GM18502 (cell line): Measurements from ENCODE around the gene TMEM80.
"Not testable (repeated sequence)": the region's sequence is repeated elsewhere in the genome, so short reads cannot be mapped to it uniquely, and the experiment has no call there.

ENCODE experiments used
- ATAC-seq: cut with Tn5 transposase; IDR thresholded peaks from one replicate; pipeline ENCODE4 v1.9.1; 2021; ENCODE audit warnings: mild to moderate bottlenecking; ENCODE audit not compliant: unreplicated experiment, poor library complexity

The TMEM80 gene

DNA sequence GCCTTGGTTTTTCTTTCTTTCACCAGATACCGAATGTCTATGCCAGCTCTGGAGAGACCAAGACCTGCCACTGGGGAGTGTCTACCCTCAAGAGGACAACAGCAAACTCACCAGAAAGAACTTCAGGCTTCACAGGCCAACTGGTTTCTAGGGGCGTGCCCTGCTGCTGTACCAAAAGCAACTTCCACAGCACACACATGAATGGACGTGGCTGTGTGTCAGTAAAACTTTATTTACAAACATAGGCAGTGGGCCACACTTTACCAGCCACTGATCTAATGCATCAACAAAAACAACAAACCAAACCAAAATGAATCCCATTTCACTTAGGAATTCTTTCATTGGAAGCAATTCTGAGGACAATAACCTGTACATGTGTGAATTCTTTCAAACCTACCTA lies 17.3 kb upstream of the TMEM80 start:
- no peak for ATAC-seq

DNA sequence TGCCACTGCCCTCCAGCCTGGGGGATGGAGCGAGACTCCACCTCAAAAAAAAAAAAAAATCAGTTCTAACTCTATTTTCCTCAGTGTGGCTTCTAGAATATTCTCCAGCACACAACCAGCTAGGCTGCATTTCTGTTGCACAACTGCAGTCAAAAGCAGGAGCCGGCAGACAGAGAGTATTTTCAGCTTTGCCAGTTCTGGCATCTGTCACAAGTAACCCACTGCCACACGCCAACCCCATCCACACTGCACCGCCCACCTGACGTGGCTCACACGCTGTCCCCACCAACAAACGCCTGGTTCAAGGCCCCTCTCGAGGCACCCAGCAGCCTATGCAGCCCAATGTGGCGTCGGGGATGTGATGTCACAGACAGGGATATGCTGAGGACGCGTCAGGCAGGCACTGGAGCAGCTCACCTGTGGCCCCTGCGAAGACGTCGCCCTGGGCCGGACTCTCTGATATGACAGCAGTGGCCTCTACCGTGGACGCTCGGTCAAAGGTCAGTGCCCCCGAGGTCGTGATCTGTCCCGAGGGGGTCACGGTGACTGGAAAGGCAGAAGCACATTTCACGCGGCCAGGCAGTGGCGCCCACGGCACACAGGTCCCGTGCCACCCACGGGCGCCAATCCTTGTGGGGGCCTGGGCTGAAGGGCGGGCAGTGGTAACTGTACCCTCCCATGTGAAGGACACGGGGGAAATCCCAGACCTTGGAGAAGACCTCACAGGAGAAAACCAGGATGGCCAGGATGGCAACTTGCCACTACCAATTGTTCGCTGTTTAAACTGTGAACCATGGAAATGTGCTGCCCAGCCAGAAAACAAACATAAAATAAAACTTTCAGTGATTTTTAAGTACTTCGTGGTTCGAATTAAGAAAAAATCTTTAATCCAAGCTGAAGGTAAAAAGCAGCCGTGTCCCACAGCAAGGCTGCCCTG lies 16.1 kb upstream of the TMEM80 start:
- no peak for ATAC-seq

DNA sequence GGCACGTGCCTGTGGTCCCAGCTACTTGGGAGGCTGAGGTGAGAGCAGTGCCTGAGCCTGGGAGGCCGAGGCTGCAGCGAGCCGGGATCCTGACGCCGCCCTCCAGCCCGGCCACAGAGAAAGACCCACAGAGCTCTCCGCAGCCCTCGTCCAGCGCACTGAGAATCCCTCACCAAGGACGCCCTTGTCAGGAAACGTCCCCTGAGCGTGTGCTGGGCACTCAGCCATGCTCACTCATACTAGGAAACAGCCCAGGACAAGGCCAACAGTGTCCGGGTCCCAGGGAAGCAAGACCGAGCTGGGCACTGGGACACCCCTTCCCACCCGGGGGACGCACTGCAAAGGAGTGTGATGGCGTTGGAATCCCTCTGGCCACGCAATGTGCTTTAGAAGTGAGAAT lies 15.1 kb upstream of the TMEM80 start:
- ATAC-seq, result no peak

DNA sequence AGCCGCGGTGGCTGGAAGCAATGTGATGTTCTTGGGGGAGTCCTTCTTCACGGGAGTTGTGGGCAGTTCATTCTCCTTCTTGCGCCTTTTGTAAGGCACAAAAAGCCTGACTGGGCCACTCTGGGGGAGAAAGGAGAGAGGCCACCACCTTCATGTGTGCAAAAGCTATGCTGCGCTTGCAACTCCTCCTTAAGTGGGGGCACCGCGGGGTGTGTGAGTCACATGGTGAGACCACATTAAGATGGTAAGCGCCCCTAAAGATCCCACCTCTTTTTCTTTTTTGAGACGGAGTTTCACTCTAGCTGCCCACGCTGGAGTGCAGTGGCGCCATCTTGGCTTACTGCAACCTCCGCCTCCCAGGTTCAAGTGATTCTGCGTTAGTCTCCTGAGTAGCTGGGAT lies 14.6 kb upstream of the TMEM80 start:
- no peak for ATAC-seq

DNA sequence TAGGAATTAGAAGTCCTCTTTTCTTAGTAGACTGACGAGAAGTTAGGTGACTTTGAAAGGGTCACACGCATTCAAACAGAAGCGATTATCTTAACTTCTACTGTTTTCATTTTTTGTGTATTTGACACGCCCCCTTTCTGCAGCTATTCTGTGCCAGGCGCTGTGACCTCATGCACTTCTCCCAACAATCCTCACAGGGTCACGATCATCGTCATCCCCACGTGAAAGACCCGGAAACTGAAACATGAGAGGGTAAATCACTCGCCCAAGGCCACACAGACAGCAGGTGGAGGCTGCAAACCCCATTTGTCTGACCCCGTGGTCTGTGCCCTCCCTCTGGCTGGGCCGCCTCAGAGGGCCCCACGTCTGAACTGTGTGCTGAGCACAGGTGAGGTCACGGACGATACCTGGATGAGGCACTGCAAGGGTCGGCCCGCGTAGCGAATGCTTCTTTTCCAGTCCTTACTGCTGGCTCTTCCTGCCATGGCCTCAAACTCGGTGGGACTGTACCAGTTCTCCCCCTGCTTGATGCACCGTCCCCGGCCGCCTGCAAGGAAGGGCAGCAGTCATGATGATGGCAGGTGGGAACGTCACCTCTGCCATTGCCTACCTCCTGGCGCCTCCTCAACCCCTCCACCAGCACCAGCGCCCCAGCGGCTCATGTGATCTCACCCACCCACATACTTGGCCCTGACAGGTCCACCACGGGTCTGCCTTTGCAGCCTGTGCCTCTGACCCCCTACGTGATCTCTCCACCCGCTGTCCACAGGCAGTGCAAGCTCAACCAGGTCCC lies 9.0 kb upstream of the TMEM80 start:
- ATAC-seq, result no peak

DNA sequence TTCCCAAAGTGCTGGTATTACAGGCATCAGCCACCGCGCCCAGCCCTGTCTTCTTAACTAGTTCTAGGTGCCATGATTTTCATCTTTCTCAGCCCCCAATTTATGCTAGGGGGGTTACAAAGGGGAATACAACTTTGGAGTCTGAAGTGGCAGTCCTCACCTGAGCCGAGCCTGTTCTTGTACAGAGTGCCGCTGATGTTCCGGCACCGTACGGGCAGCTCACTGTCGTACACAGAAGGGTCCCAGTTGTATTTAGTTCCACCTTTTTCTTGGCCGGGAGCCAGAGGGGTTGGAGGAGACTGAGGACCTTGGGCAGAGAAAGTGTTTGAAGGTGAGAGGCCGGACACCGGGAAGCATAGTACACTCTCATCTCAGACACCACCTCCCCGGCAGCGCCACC lies 7.9 kb upstream of the TMEM80 start:
- no peak for ATAC-seq

DNA sequence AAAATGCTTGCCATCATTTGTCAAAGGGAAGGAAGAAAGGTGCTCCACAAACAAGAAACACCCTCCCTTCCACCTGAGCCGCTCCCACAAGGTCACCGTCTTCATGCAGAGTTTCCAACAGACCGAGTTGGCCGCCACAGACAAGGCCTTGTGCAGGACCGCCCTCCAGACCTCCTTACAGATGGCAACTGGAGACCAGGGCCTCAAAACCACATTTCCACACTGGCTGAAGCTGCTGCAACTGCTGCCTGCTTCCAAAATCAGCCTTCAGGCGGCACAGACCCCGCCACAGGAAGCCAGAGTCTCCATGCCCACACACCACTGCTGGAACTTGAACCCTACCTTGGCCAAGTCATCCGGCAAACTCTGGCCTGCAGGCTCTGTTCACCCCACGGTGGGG lies 6.9 kb upstream of the TMEM80 start:
- no peak for ATAC-seq

DNA sequence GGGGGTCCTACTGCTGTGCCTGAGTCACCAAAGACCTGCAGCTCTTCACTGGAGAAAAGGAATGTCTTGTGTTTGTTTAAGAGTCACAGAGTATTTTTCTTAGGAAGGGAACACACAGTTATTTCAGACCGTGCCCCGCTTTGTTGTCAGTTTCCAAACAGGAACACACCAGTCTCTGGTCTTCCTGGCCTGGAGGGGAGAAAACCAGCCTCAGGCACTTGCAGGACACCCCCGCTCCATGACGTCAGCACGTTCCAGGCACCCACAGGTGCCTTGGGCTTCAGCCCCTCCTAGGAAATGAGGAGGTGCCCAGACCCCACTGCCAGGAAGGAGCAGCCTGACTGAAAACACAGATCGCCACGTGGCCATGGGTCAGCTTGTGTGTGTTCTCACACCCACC lies 6.0 kb upstream of the TMEM80 start:
- no peak for ATAC-seq

DNA sequence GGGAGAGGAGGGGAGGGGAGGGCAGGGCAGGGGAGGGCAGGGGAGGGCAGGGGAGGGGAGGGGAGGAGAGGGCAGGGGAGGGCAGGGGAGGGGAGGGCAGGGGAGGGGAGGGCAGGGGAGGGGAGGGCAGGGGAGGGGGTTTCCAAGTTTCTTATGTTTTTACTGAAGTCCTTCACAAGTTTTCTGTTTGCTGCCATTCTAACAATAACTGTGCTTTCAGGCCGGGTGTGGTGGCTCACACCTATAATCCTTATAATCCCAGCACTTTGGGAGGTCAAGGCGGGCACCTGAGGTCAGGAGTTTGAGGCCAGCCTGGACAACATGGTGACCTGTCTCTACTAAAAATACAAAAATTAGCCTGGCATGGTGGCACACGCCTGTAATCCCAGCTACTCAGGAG lies 5.4 kb upstream of the TMEM80 start:
- ATAC-seq, result not testable (repeated sequence)

DNA sequence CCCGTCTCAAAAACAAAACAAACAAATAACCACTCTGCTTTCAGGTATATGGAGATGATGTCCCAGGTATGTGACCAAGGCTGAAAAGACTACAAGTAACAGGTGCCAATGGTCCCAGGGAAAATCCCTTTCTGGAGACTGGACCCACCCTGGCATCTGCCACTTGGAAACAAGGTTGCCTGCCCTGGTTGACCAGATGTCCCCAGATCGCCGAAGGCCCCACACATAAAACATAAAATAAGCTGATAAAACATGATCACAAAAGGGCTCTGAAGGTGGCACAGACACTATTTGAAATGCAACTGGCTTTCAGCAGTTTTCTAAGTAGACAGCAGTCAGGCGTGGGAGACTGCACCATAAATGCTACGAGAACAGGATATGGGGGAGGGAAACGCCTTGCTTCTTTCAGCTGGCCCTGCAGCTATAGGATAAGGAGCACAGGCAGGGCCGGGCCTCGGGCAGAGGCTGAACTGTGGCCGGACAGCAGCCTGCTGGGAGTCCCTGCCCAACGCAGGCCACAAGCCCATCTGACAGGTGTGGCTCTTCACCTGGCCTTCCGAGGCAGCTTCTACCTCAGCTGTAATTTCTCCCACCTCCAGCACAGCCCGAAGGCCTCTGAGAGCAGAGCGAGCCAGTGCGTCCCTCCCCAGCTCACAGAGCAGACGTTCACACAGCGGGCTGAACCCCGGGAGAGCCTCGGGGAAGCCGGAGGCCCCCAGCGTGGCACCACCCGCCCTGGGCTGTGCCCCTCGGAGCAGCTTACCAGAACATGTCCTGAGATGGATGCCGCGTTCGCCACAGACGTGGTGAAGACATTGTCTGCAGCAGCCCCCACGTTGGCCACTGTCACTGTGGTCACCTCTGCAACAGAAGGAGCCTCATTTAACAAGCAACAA lies 4.6 kb upstream of the TMEM80 start:
- ATAC-seq, result no peak

DNA sequence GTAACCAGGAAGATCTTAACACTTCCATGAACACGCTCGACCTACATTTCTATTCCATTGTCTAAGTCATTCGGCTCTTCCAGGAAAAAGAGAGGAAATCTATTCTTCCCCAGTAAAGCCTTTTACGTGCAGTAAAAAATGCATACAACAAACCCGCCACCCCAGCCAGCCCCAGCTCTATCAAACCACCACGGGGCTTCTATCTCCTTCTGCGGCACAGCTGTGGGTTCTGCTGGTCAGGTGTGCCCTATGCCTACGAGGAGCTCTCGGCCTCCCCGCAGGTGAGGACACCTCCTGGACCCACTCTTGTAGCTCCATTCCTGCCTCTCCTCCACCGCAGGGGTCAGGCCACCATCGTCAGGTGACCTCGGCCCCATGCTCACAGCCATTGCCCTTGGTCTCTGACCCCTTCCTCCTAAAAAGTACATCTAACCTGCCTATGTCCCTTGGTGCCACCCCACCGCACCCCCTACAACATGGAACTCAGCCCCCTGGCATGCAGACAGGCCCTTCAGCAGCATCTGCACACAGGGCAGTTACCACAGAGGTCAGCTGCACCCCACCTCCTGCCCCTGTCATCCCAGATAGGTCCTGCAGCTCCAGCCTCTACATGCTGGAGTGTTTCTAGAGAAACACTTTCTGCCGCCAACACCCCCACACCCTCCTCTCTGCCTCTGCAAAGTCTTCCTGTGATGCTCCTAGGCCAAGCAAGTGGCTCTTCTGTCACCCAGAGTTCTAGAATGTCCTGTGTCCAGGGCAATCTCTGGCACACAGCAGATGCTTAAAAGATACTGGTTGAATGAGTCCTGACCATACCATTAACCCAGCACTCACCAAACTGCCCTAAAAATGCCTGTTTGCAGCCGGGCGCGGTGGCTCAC lies 3.7 kb upstream of the TMEM80 start:
- no peak for ATAC-seq

DNA sequence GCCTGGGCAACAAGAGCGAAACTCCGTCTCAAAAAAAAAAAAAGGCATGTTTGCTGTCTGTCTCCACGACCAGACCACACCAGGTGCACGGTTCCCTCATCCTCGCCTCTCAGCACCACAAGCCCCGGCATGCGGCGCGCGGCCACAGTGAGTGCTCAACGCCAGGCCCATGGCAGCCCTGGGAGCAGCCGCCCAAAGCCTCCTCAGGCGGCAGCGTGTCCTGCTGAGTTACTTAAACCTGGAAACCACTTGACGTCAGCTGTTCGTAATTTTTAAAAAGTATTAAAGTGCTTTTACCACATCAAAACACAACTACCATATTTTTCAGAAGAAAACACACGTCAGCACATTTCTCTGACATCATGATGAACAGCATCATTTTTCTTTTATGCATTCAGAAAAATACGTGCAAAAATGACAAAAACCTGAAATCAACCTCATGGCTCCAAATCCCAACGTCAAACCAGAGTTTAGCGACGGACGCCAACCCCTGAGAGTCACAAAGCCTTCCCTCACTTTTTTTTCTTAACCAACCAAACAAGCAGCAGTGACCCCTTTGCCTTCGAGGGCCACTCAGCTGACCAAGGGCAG lies 2.7 kb upstream of the TMEM80 start:
- ATAC-seq, result no peak

DNA sequence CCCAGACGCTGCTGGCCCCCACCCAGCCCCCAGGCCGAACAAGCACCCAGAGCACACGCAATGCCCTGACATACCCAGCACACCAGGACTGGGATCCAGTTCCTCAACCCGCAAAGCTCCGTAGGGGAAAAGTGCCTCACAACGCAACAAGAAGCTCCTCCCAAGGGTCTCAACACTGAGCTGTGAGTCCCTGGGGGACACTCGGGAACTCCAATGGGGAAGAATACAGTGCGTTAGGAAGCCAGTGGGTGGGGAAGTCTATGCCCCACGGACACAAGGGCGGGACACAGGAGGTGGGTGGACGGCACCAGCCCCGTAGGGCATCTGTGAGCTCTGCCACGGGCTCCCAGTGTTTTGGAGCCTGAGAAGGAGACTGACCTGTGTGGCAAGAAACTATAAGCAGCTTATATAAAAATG lies 2.2 kb upstream of the TMEM80 start:
- no peak for ATAC-seq

DNA sequence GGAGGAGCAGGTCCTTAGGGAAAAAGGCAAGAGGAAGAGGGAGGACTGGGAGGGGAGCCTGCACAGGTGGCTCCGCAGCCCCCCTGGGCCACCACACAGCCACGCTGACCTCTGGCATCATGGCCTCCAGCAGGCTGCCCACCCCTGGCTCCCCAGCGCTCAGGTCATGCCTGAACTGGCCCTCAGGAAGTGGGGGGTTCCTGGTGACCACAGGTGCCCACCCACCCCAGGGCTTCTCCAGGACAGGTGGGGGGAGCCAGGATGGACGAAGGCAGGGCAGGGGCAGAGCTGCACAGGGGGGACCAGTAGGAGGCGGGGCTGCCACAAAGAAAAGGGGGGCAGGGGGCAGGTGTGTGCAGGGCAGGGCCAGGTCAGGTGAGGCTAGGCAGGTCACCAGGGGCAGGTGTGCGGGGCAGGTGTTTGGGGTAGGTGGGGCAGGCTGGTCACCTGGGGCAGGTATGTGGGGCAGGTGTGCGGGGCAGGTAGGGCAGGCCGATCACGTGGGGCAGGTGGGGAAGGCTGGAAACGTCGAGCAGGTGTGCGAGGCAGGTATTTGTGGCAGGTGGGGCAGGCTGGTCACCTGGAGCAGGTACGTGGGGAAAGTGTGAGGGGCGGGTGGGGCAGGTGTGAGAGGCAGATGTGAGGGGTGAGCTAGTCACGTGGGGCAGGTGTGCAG lies 1.6 kb upstream of the TMEM80 start:
- no peak for ATAC-seq

DNA sequence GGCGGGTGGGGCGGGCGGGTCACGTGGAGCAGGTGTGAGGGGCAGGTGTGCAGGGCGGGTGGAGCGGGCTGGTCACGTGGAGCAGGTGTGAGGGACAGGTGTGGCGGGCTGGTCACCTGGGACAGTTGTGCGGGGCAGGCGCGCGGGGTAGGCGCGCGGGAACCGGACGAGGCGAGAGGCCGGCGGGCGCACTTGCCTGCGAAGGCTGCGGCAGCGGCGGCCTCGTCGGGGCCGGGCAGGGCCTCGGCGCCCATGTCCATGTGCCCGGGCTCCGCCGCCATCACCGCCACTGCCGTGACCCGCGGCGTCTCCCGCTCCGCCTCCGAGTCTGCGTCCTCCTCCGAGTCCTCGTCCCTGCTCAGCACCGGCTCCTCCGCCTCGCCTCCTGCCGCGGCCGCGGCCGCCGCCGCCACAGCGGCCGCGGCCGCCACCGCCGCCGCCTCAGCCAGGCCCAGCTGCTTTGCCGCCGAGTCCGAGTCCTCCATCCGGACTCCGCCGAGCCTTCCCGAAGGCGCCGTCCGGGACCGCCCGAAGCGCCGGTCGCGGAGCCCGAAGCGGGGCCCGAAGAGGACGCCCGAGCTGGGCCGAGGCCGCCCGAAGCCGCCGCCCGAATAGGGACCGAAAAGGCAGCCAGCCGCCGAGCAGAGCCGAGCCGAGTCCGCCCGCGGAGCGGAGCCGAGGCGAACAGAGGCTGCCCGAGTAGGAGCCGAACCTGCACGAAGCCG lies 891 bp upstream of the TMEM80 start, which contains the start of gene DEAF1:
Gene DEAF1, minus strand, starts transcription at position 660 of the 725 bp plus-strand sequence. Its CDS starts 175 bp downstream, at position 485.
- ATAC-seq, result peak; percentile 83

DNA sequence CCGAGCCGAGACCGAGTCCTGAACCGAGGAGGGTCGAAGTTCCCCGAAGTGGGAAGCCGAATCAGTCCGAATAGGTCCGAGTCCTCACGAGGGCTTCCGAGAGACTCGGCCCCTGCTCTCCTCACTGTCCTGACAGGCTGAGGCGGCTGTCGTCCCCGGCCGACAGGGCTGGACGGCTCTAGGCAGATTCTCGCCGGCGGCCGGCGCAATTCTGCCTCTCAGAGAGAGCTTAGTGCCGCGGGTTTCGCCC lies 403 bp upstream of the TMEM80 start:
- no peak for ATAC-seq

DNA sequence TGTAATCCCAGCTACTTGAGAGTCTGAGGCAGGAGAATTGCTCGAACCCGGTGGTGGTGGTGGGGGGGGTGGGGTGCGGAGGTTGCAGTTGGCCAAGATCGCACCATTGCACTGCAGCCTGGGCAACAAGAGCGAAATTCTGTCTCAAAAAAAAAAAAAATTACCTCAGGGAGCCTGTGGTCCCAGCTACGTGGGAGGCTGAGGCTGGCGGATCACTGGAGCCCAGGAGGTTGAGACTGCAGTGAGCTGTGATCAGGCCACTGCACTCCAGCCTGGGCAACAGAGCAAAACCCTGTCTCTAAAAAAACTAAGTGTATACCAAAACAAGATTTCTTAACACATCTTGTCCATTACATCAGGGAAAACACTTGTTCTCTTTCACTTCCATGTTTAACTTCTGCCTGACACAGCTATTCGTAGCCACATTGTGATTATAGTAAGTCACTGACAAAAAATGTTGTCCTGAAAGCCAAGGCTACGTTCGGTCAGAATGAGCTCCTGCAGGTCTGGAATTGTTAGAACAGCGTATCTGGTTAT lies 1.4 kb downstream of the TMEM80 start:
- ATAC-seq, result no peak

DNA sequence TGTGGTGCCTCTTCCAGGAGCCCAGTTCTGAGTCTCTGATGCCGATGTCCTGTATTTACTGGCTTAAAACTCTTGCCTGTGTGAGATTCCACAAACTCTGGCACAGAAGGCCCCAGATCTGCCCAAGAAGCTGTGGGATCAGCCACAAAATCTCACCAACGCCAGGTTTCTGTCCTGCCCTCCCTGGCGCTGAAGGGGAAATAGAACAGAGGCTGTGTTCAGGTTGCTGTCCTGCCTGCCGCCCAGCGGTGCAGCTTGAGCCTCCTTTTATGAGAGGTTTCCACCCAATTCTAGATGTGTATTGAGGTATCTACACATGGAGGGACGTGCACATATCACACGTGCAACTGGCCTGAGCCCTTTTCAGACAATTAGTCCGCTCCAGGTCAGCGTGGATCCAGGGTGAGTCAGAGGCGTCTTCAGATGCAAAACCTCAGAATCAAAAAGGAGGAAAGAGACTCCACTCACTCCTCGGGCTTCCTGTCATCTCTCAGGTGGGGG lies 2.2 kb downstream of the TMEM80 start:
- no peak for ATAC-seq
